ENCODE results near the gene PTPN21. TPM values are rescaled to one million over a fixed set of nuclear protein-coding genes. Genes with fewer than 3 reads are reported as not detected.

Gene PTPN21
- total and polyA plus RNA-seq, 9 of the 15 experiments (the other 6 are each of a cell fraction or from before 2014, with no cell fraction given): 0.06 to 1.9 (median 0.94) TPM

GRCh38 chr14:88550078-88550477, 4.7 kb downstream of the PTPN21 start:
- TF ChIP-seq ATF7 (IDR thresholded peaks at IDR 0.05): no peak
- no peak for TF ChIP-seq HDAC6 (IDR thresholded peaks at IDR 0.05; ENCODE audit: low read depth, low read length)
- no peak for TF ChIP-seq ZNF77 (CRISPR knock-in tag; IDR thresholded peaks at IDR 0.05)
- no peak for TF ChIP-seq TCF7 (IDR thresholded peaks at IDR 0.05; ENCODE audit: borderline replicate concordance)
- CTCF ChIA-PET (ENCODE audit: low intra/inter-chr PET ratio): no interaction called here
- Histone ChIP-seq H3K9me1 (ENCODE audit: control insufficient read depth, insufficient read depth, low read length) (no peaks in the 10 kb centered on the region), H3K79me2 (ENCODE audit: control insufficient read depth, insufficient read depth, low read length) (no peaks in the 10 kb centered on the region), H3K36me3 (ENCODE audit: control insufficient read depth, insufficient read depth, low read length) (no peaks in the 10 kb centered on the region; the same call in 2 of the 3 replicates), H3K4me3 (no peak overlapping the region), H2AFZ (ENCODE audit: low read depth, low read length) (no peak overlapping the region), H4K20me1 (replicated peaks; ENCODE audit: control insufficient read depth, insufficient read depth, low read length) (no peaks in the 10 kb centered on the region), H3K27ac (ENCODE audit: extremely low read depth, low read depth, low read length) (no peak overlapping the region), H3K9me3 (replicated peaks; ENCODE audit: control insufficient read depth, insufficient read depth, low read depth, low read length) (no peaks in the 10 kb centered on the region), H3K9ac (ENCODE audit: insufficient read depth in 1 of 2, low read depth in 2 of 2, low read length in 2 of 2) (no peak overlapping the region), H3K4me1 (replicated peaks in 1 of 2; ENCODE audit: control insufficient read depth in 2 of 2, insufficient read depth in 2 of 2, low read length in 2 of 2) (peaks cover 0 to 15% of the 10 kb centered on the region in 2 experiments; a peak in 3 of 5 replicates), H3K4me2 (ENCODE audit: insufficient read depth, low read length) (no peak overlapping the region), H3K27me3 (ENCODE audit: control insufficient read depth in 2 of 2, insufficient read depth in 2 of 2, low read length in 2 of 2) (no peaks in the 10 kb centered on the region)
- ATAC-seq (no peak), FAIRE-seq (no peak), DNase-seq (ENCODE audit: extremely low read depth in 1 of 4, low spot score in 3 of 4) (no peak)
- in situ Hi-C loops (cut with MboI) (loop anchor here (25.0 kb wide), 1 partner anchor 563 kb away; the partner anchor contains the start of gene GALC), intact Hi-C loops (cut with micrococcal nuclease) (no loop called here)
- POLR2A ChIA-PET: no interaction called here
- WGBS (ENCODE audit: insufficient coverage, low coverage, missing lambda C conversion rate): 86% methylated on average over 6 of the region's 15 CpGs
- BruUV-seq (replicated peaks): no TSS peak

- 54% methylated on average over 2 of the region's 3 CpGs for WGBS (ENCODE audit: insufficient coverage, low coverage, missing lambda C conversion rate)
These were observed 7.4 kb downstream of the PTPN21 start for GRCh38 chr14:88547386-88547780.

More at GRCh38 chr14:88547386-88547780, 7.4 kb downstream of the PTPN21 start:
- in situ Hi-C loops (cut with MboI) (no loop called here), intact Hi-C loops (cut with micrococcal nuclease) (no loop called here)
- no peaks in the 10 kb centered on the region for H4K20me1 ChIP-seq (replicated peaks; ENCODE audit: control insufficient read depth, insufficient read depth, low read length)
- H3K4me1 ChIP-seq (replicated peaks in 1 of 2; ENCODE audit: control insufficient read depth in 2 of 2, insufficient read depth in 2 of 2, low read length in 2 of 2): peaks cover 0 to 12% of the 10 kb centered on the region in 2 experiments; a peak in 3 of 5 replicates
- no peaks in the 10 kb centered on the region for H3K27me3 ChIP-seq (ENCODE audit: control insufficient read depth in 2 of 2, insufficient read depth in 2 of 2, low read length in 2 of 2)
- H3K4me2 ChIP-seq (ENCODE audit: insufficient read depth, low read length): no peak overlapping the region
- ChIA-PET CTCF (ENCODE audit: low intra/inter-chr PET ratio) (no interaction called here), POLR2A (no interaction called here)
- H3K36me3 ChIP-seq (ENCODE audit: control insufficient read depth, insufficient read depth, low read length): no peaks in the 10 kb centered on the region; the same call in 2 of the 3 replicates
- H3K27ac ChIP-seq (ENCODE audit: extremely low read depth, low read depth, low read length): no peak overlapping the region
- H3K9me3 ChIP-seq (replicated peaks; ENCODE audit: control insufficient read depth, insufficient read depth, low read depth, low read length): no peaks in the 10 kb centered on the region
- no TSS peak for BruUV-seq (replicated peaks)
- H3K9ac ChIP-seq (ENCODE audit: insufficient read depth in 1 of 2, low read depth in 2 of 2, low read length in 2 of 2): no peak overlapping the region
- no peak for TF ChIP-seq TRIM25 (IDR thresholded peaks at IDR 0.05; ENCODE audit: borderline replicate concordance)
- TF ChIP-seq PBX2 (CRISPR knock-in tag; IDR thresholded peaks at IDR 0.05; ENCODE audit: low read depth): no peak
- TF ChIP-seq PBX2 (tag; conservative IDR thresholded peaks at IDR 0.05; ENCODE audit: low read depth): no peak
- no peak for TF ChIP-seq PHTF2 (CRISPR knock-in tag; IDR thresholded peaks at IDR 0.05)
- TF ChIP-seq TEAD4 (IDR thresholded peaks at IDR 0.05; ENCODE audit: low read length): no peak
- no peak for TF ChIP-seq TEAD4 (CRISPR knock-in tag; IDR thresholded peaks at IDR 0.05; ENCODE audit: borderline replicate concordance)
- TF ChIP-seq GATA2 (CRISPR knock-in tag; IDR thresholded peaks at IDR 0.05): no peak
- TF ChIP-seq NR2F6 (CRISPR knock-in tag; IDR thresholded peaks at IDR 0.05): no peak
- no peak for TF ChIP-seq MTA1 (IDR thresholded peaks at IDR 0.05; ENCODE audit: borderline replicate concordance)
- no peak for TF ChIP-seq ETV5 (CRISPR knock-in tag; IDR thresholded peaks at IDR 0.05; ENCODE audit: low read depth)
- no peaks in the 10 kb centered on the region for H3K9me1 ChIP-seq (ENCODE audit: control insufficient read depth, insufficient read depth, low read length)
- no peak overlapping the region for H2AFZ ChIP-seq (ENCODE audit: low read depth, low read length)
- no peak for DNase-seq (ENCODE audit: extremely low read depth in 1 of 4, low spot score in 3 of 4)
- H3K4me3 ChIP-seq: no peak overlapping the region
- H3K79me2 ChIP-seq (ENCODE audit: control insufficient read depth, insufficient read depth, low read length): no peaks in the 10 kb centered on the region
- ATAC-seq: no peak
- no peak for FAIRE-seq
